HepG2 (cell line): ENCODE results near the gene JMJD8. TPM values are rescaled to one million over a fixed set of nuclear protein-coding genes. Genes with fewer than 3 reads are reported as not detected.

Experiments used
- ISX ChIP-seq: sonication (generic); formaldehyde crosslinking; conservative IDR thresholded peaks from 2 replicates; pipeline ENCODE4 v1.5.0; 2020; ENCODE audit warnings: missing genetic modification reagents
- TCF7L2 ChIP-seq: IDR thresholded peaks from 2 replicates; pipeline ENCODE4 v1.6.1; 2011; ENCODE audit warnings: mild to moderate bottlenecking, low read depth, low read length, moderate library complexity
- ZFP37 ChIP-seq: sonication (generic); formaldehyde crosslinking; IDR thresholded peaks from 2 replicates; pipeline ENCODE4 v1.4.0; 2020; ENCODE audit warnings: missing genetic modification reagents, borderline replicate concordance
- ZFP41 ChIP-seq: sonication (generic); formaldehyde crosslinking; IDR thresholded peaks from 2 replicates; pipeline ENCODE4 v1.4.0; 2020; ENCODE audit warnings: mild to moderate bottlenecking, missing genetic modification reagents, borderline replicate concordance
- ZIK1 ChIP-seq: sonication (generic); formaldehyde crosslinking; IDR thresholded peaks from 2 replicates; pipeline ENCODE4 v1.5.0; 2020; ENCODE audit warnings: mild to moderate bottlenecking, low read depth, missing genetic modification reagents, borderline replicate concordance
- ZNF33A ChIP-seq: sonication (generic); formaldehyde crosslinking; IDR thresholded peaks from 2 replicates; pipeline ENCODE4 v1.5.1; 2020; ENCODE audit warnings: missing genetic modification reagents, mild to moderate bottlenecking, moderate library complexity, borderline replicate concordance
- ZNF564 ChIP-seq: sonication (generic); formaldehyde crosslinking; IDR thresholded peaks from 2 replicates; pipeline ENCODE4 v1.8.1; 2023; ENCODE audit warnings: mild to moderate bottlenecking, missing genetic modification reagents
- polyA plus RNA-seq, 8 experiments: library from polyadenylated mRNA; depleted of rRNA in 3 of 8; stranded (reverse) in 7 of 8; unstranded in 1 of 8; fragments of >200 nt; fragmentation: Illumina TruSeq in 4 of 8; extraction: Trizol in 4 of 8; gene quantifications; 2 replicates each; pipeline versions ENCODE4 v1.2.1 to v1.2.3, GENCODE V29; 2011 to 2016; ENCODE audit warnings: low read depth in 4 of 8, missing spikeins in 1 of 8, mixed read lengths in 1 of 8; ENCODE audit not compliant: insufficient read depth in 1 of 8
- total RNA-seq, 5 experiments: library from RNA; depleted of rRNA; stranded (reverse); fragments of >200 nt; fragmentation: Illumina TruSeq; extraction: Trizol; gene quantifications; 2 replicates each; pipeline ENCODE4 v1.2.3, GENCODE V29; 2016; ENCODE audit warnings: low read depth in 1 of 5
- TF ChIP-seq, protein P1 (sequence below): sonication (generic); formaldehyde crosslinking; IDR thresholded peaks from 2 replicates; pipeline ENCODE4 v1.9.0; 2021; ENCODE audit warnings: missing genetic modification reagents, borderline replicate concordance
- TF ChIP-seq, protein P2 (sequence below): IDR thresholded peaks from 2 replicates; pipeline ENCODE4 v1.6.1; 2012; ENCODE audit warnings: low read length, improper control_type of control experiment
- TF ChIP-seq, protein P3 (sequence below): sonication (generic); formaldehyde crosslinking; IDR thresholded peaks from 2 replicates; pipeline ENCODE4 v1.4.0; 2020; ENCODE audit warnings: missing genetic modification reagents
- TF ChIP-seq, protein P4 (sequence below): sonication (generic); formaldehyde crosslinking; IDR thresholded peaks from 2 replicates; pipeline ENCODE4 v1.5.0; 2020; ENCODE audit warnings: missing genetic modification reagents, mild to moderate bottlenecking, borderline replicate concordance
- TF ChIP-seq, protein P5 (sequence below): sonication (generic); formaldehyde crosslinking; IDR thresholded peaks from 2 replicates; pipeline ENCODE4 v1.5.0; 2020; ENCODE audit warnings: missing genetic modification reagents, mild to moderate bottlenecking, borderline replicate concordance

The JMJD8 gene
- total and polyA plus RNA-seq, 2 of the 13 experiments (the other 11 are each of a cell fraction or from before 2014, with no cell fraction given), result 2.6 to 11.8 TPM

DNA sequence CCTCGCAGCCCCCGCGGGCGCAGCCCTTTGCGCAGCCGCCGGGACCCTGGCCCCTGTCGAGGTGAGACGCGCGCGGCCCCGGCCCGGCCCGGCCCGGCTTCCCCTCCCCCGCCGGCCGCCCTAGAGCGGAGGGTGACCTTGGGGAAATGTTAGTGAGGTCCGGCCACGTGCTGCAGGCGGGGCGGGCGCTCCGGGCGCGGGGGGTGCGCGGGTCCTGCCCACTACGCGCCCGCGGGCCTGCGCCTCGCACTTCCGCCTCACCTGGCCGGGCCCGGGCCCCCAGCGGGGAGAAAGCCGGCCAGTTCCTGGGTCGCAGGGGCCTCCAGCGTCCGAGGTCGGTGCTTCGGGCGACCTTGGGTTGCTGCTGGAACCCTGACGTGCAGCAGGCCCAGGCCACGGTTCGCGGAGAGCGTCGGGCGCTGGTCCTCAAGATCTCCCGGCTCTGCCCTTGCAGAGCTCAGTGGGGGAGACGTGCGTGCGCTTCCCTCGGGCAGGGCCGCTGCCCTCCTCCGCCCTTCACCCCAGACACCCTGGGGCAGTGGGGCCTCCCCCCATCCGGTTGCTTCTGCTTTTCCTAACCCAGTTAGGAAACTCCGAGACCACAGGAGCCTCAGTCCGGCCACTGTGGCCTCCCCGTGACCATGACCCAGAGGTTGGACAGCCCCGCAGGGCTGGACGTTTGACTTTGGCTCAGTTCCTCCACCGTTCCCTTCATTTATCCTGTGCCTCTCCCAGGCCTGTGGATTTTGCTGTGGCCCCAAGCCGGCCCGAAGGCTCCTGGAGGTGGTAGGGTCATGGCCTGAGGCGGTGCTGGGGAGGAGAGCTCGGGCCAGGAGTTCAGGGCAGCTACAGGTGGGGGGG lies 41.7 kb downstream of the JMJD8 start (continued):
- TF ChIP-seq TCF7L2, result no peak
- TF ChIP-seq, protein P1, sequence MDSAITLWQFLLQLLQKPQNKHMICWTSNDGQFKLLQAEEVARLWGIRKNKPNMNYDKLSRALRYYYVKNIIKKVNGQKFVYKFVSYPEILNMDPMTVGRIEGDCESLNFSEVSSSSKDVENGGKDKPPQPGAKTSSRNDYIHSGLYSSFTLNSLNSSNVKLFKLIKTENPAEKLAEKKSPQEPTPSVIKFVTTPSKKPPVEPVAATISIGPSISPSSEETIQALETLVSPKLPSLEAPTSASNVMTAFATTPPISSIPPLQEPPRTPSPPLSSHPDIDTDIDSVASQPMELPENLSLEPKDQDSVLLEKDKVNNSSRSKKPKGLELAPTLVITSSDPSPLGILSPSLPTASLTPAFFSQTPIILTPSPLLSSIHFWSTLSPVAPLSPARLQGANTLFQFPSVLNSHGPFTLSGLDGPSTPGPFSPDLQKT (CRISPR knock-in tag), result no peak
- TF ChIP-seq, protein P2, sequence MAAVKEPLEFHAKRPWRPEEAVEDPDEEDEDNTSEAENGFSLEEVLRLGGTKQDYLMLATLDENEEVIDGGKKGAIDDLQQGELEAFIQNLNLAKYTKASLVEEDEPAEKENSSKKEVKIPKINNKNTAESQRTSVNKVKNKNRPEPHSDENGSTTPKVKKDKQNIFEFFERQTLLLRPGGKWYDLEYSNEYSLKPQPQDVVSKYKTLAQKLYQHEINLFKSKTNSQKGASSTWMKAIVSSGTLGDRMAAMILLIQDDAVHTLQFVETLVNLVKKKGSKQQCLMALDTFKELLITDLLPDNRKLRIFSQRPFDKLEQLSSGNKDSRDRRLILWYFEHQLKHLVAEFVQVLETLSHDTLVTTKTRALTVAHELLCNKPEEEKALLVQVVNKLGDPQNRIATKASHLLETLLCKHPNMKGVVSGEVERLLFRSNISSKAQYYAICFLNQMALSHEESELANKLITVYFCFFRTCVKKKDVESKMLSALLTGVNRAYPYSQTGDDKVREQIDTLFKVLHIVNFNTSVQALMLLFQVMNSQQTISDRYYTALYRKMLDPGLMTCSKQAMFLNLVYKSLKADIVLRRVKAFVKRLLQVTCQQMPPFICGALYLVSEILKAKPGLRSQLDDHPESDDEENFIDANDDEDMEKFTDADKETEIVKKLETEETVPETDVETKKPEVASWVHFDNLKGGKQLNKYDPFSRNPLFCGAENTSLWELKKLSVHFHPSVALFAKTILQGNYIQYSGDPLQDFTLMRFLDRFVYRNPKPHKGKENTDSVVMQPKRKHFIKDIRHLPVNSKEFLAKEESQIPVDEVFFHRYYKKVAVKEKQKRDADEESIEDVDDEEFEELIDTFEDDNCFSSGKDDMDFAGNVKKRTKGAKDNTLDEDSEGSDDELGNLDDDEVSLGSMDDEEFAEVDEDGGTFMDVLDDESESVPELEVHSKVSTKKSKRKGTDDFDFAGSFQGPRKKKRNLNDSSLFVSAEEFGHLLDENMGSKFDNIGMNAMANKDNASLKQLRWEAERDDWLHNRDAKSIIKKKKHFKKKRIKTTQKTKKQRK, result no peak
- no peak for TF ChIP-seq ISX
- TF ChIP-seq ZNF33A, result no peak
- TF ChIP-seq ZIK1 (CRISPR knock-in tag), result 0 out of 2 replicates have a peak, but pooled peaks have one; percentile 77
- no peak for TF ChIP-seq ZNF564 (CRISPR knock-in tag)
- TF ChIP-seq, protein P3, sequence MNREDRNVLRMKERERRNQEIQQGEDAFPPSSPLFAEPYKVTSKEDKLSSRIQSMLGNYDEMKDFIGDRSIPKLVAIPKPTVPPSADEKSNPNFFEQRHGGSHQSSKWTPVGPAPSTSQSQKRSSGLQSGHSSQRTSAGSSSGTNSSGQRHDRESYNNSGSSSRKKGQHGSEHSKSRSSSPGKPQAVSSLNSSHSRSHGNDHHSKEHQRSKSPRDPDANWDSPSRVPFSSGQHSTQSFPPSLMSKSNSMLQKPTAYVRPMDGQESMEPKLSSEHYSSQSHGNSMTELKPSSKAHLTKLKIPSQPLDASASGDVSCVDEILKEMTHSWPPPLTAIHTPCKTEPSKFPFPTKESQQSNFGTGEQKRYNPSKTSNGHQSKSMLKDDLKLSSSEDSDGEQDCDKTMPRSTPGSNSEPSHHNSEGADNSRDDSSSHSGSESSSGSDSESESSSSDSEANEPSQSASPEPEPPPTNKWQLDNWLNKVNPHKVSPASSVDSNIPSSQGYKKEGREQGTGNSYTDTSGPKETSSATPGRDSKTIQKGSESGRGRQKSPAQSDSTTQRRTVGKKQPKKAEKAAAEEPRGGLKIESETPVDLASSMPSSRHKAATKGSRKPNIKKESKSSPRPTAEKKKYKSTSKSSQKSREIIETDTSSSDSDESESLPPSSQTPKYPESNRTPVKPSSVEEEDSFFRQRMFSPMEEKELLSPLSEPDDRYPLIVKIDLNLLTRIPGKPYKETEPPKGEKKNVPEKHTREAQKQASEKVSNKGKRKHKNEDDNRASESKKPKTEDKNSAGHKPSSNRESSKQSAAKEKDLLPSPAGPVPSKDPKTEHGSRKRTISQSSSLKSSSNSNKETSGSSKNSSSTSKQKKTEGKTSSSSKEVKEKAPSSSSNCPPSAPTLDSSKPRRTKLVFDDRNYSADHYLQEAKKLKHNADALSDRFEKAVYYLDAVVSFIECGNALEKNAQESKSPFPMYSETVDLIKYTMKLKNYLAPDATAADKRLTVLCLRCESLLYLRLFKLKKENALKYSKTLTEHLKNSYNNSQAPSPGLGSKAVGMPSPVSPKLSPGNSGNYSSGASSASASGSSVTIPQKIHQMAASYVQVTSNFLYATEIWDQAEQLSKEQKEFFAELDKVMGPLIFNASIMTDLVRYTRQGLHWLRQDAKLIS, result peak; percentile 69; the same call in 1 of the 2 replicates
- TF ChIP-seq, protein P4, sequence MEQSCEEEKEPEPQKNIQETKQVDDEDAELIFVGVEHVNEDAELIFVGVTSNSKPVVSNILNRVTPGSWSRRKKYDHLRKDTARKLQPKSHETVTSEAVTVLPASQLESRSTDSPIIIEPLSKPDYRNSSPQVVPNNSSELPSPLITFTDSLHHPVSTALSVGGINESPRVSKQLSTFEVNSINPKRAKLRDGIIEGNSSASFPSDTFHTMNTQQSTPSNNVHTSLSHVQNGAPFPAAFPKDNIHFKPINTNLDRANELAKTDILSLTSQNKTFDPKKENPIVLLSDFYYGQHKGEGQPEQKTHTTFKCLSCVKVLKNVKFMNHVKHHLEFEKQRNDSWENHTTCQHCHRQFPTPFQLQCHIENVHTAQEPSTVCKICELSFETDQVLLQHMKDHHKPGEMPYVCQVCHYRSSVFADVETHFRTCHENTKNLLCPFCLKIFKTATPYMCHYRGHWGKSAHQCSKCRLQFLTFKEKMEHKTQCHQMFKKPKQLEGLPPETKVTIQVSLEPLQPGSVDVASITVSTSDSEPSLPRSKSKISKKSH (CRISPR knock-in tag), result peak; percentile 38; the same call in 1 of the 2 replicates
- TF ChIP-seq ZFP41 (CRISPR knock-in tag), result no peak; the same call in 1 of the 2 replicates
- TF ChIP-seq, protein P5, sequence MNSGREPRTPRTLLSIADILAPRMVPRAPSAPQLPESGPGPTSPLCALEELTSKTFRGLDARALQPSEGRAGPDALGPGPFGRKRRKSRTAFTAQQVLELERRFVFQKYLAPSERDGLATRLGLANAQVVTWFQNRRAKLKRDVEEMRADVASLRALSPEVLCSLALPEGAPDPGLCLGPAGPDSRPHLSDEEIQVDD, result no peak
- no peak for TF ChIP-seq ZFP37 (CRISPR knock-in tag)
